HepG2 (cell line): Measurements from ENCODE around the gene AMDHD1. TPM values are rescaled to one million over a fixed set of nuclear protein-coding genes. Genes with fewer than 3 reads are reported as not detected.
A peak's percentile ranks its signal among the peaks of the same experiment; 100 is the strongest.

Source experiments
- AGO2 ChIP-seq: fragments of 200-400 bp; formaldehyde crosslinking; optimal IDR thresholded peaks from 2 replicates; pipeline ENCODE3; 2017; ENCODE audit warnings: mild to moderate bottlenecking, low read depth, low read length, moderate library complexity
- ATF7-NPFF ChIP-seq: sonication (generic); formaldehyde crosslinking; IDR thresholded peaks from 2 replicates; pipeline ENCODE4 v1.8.1; 2023; ENCODE audit warnings: mild to moderate bottlenecking, low read depth, missing genetic modification reagents, moderate library complexity
- CTCF ChIP-seq: sonication (generic); formaldehyde crosslinking; IDR thresholded peaks from 2 replicates; pipeline ENCODE4 v1.5.0; 2020; ENCODE audit warnings: mild to moderate bottlenecking, missing genetic modification reagents, moderate library complexity
- FOXC1 ChIP-seq: sonication (generic); formaldehyde crosslinking; IDR thresholded peaks from 2 replicates; pipeline ENCODE4 v1.8.0; 2022; ENCODE audit warnings: mild to moderate bottlenecking, missing genetic modification reagents, borderline replicate concordance
- MED1 ChIP-seq: sonication (generic); formaldehyde crosslinking; IDR thresholded peaks from 2 replicates; pipeline ENCODE4 v1.4.0; 2020; ENCODE audit warnings: missing genetic modification reagents
- NPAS2 ChIP-seq: sonication (generic); formaldehyde crosslinking; IDR thresholded peaks from 2 replicates; pipeline ENCODE4 v1.8.0; 2022; ENCODE audit warnings: mild to moderate bottlenecking, missing genetic modification reagents, borderline replicate concordance
- RARA ChIP-seq: IDR thresholded peaks from 2 replicates; pipeline ENCODE4 v1.6.1; 2016; ENCODE audit warnings: missing genetic modification reagents, missing compliant biosample characterization
- SOX5 ChIP-seq: IDR thresholded peaks from 2 replicates; pipeline ENCODE4 v1.6.1; 2016; ENCODE audit warnings: borderline replicate concordance
- ZBTB25 ChIP-seq: IDR thresholded peaks from 2 replicates; pipeline ENCODE4 v1.6.1; 2018; ENCODE audit warnings: missing genetic modification reagents
- ZBTB44 ChIP-seq: sonication (generic); formaldehyde crosslinking; IDR thresholded peaks from 2 replicates; pipeline ENCODE4 v1.4.0; 2020; ENCODE audit warnings: missing genetic modification reagents
- ZNF609 ChIP-seq: sonication (generic); formaldehyde crosslinking; IDR thresholded peaks from 2 replicates; pipeline ENCODE4 v1.4.0; 2020; ENCODE audit warnings: mild to moderate bottlenecking, missing genetic modification reagents, borderline replicate concordance
- ZNF761 ChIP-seq: sonication (generic); formaldehyde crosslinking; conservative IDR thresholded peaks from 2 replicates; pipeline ENCODE4 v1.4.0; 2020; ENCODE audit warnings: mild to moderate bottlenecking, missing genetic modification reagents
- polyA plus RNA-seq, 8 experiments: library from polyadenylated mRNA; depleted of rRNA in 3 of 8; stranded (reverse) in 7 of 8; unstranded in 1 of 8; fragments of >200 nt; fragmentation: Illumina TruSeq in 4 of 8; extraction: Trizol in 4 of 8; gene quantifications; 2 replicates each; pipeline versions ENCODE4 v1.2.1 to v1.2.3, GENCODE V29; 2011 to 2016; ENCODE audit warnings: low read depth in 4 of 8, missing spikeins in 1 of 8, mixed read lengths in 1 of 8; ENCODE audit not compliant: insufficient read depth in 1 of 8
- total RNA-seq, 5 experiments: library from RNA; depleted of rRNA; stranded (reverse); fragments of >200 nt; fragmentation: Illumina TruSeq; extraction: Trizol; gene quantifications; 2 replicates each; pipeline ENCODE4 v1.2.3, GENCODE V29; 2016; ENCODE audit warnings: low read depth in 1 of 5
- TF ChIP-seq, protein P1 (sequence below): fragments of 450-650 bp; IDR thresholded peaks from 2 replicates; pipeline ENCODE4 v1.6.1; 2017
- TF ChIP-seq, protein P2 (sequence below): sonication (generic); formaldehyde crosslinking; IDR thresholded peaks from 2 replicates; pipeline ENCODE4 v1.4.0; 2020; ENCODE audit warnings: missing genetic modification reagents, mild to moderate bottlenecking, borderline replicate concordance

The AMDHD1 gene
- total and polyA plus RNA-seq, 2 of the 13 experiments (the other 11 are each of a cell fraction or from before 2014, with no cell fraction given) = 6.5 to 29.6 TPM

DNA sequence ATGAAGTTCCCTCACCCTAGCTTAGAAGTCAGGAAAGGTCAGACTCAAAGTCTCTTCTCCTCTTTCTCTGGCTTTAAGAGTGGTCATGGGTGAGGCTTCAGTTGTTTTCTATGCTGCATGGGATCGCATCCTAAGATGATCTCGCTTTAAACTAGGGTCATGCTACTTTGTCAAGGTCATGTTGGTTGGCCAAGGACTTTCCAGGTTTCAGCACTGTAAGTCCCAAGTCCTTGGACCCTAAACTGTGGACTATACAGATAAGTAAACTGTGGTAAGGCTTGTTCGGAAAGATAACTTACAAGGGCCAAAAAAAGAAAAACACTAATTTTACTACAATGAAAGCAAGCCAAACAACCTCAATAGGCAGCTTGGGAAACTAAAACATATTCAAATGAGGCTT is 35.6 kb downstream of the AMDHD1 start (continued):
- no peak for TF ChIP-seq CTCF (CRISPR knock-in tag)
- no peak for TF ChIP-seq ZNF761 (CRISPR knock-in tag)
- no peak for TF ChIP-seq ZBTB25 (CRISPR knock-in tag)
- TF ChIP-seq AGO2 = no peak
- 0 out of 2 replicates have a peak, but pooled peaks have one; percentile 27 for TF ChIP-seq ZNF609 (CRISPR knock-in tag)
- TF ChIP-seq, protein P1, sequence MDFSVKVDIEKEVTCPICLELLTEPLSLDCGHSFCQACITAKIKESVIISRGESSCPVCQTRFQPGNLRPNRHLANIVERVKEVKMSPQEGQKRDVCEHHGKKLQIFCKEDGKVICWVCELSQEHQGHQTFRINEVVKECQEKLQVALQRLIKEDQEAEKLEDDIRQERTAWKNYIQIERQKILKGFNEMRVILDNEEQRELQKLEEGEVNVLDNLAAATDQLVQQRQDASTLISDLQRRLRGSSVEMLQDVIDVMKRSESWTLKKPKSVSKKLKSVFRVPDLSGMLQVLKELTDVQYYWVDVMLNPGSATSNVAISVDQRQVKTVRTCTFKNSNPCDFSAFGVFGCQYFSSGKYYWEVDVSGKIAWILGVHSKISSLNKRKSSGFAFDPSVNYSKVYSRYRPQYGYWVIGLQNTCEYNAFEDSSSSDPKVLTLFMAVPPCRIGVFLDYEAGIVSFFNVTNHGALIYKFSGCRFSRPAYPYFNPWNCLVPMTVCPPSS = no peak
- no peak for TF ChIP-seq ATF7-NPFF
- no peak; the same call in 1 of the 2 replicates for TF ChIP-seq SOX5 (CRISPR knock-in tag)
- no peak for TF ChIP-seq NPAS2
- TF ChIP-seq FOXC1 (CRISPR knock-in tag) = no peak
- peak; percentile 69 for TF ChIP-seq MED1
- TF ChIP-seq RARA (CRISPR knock-in tag) = peak; percentile 74
- TF ChIP-seq, protein P2, sequence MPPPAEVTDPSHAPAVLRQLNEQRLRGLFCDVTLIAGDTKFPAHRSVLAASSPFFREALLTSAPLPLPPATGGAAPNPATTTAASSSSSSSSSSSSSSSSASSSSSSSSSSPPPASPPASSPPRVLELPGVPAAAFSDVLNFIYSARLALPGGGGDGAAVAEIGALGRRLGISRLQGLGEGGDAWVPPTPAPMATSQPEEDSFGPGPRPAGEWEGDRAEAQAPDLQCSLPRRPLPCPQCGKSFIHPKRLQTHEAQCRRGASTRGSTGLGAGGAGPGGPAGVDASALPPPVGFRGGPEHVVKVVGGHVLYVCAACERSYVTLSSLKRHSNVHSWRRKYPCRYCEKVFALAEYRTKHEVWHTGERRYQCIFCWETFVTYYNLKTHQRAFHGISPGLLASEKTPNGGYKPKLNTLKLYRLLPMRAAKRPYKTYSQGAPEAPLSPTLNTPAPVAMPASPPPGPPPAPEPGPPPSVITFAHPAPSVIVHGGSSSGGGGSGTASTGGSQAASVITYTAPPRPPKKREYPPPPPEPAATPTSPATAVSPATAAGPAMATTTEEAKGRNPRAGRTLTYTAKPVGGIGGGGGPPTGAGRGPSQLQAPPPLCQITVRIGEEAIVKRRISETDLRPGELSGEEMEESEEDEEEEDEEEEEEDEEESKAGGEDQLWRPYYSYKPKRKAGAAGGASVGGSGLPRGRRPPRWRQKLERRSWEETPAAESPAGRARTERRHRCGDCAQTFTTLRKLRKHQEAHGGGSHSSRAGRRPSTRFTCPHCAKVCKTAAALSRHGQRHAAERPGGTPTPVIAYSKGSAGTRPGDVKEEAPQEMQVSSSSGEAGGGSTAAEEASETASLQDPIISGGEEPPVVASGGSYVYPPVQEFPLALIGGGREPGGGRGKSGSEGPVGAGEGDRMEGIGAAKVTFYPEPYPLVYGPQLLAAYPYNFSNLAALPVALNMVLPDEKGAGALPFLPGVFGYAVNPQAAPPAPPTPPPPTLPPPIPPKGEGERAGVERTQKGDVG = no peak
- TF ChIP-seq ZBTB44 = no peak
